CD8-positive, alpha-beta memory T cell (primary cell): ENCODE data around the gene SLC2A6. TPM values are rescaled to one million over a fixed set of nuclear protein-coding genes. Genes with fewer than 3 reads are reported as not detected.

Experiments
- CTCF ChIA-PET: fragments of 350-600 bp; sonication (Branson Sonifier 250); formaldehyde crosslinking; loops from one replicate; lab custom pipeline; 2021; ENCODE audit warnings: antibody characterized with exemption; lab: Charles Lee
- POLR2A ChIA-PET: fragments of 350-600 bp; sonication (Branson Sonifier 250); formaldehyde crosslinking; loops from one replicate; lab custom pipeline; 2021; ENCODE audit warnings: antibody characterized with exemption; lab: Charles Lee
- DNase-seq, 5 donors: peaks; one replicate each; pipeline versions ENCODE4 v3.0.0 to v3.0.0-alpha.2; 2020 to 2022; ENCODE audit warnings: mixed read lengths in 1 of 5
- H3K27ac ChIP-seq: one replicate; pipeline ENCODE4 v1.7.0; 2013; ENCODE audit warnings: low read depth, mild to moderate bottlenecking, low read length, moderate library complexity
- H3K27me3 ChIP-seq: 2 replicates; pipeline ENCODE4 v1.7.0; 2013; ENCODE audit warnings: low read length, mild to moderate bottlenecking; ENCODE audit not compliant: insufficient read depth, poor library complexity, severe bottlenecking
- H3K36me3 ChIP-seq: 2 replicates; pipeline ENCODE4 v1.7.0; 2013; ENCODE audit warnings: mild to moderate bottlenecking, low read length, moderate library complexity; ENCODE audit not compliant: insufficient read depth
- H3K4me1 ChIP-seq: 2 replicates; pipeline ENCODE4 v1.7.0; 2013; ENCODE audit warnings: mild to moderate bottlenecking, low read length, moderate library complexity; ENCODE audit not compliant: insufficient read depth
- H3K4me3 ChIP-seq: 2 replicates; pipeline ENCODE4 v1.7.0; 2013; ENCODE audit warnings: mild to moderate bottlenecking, low read length
- H3K9me3 ChIP-seq: 2 replicates; pipeline ENCODE4 v1.7.0; 2013; ENCODE audit warnings: mild to moderate bottlenecking, low read length
- H3K27ac Mint-ChIP-seq, 8 donors: one replicate each; pipeline ENCODE4 v1.8.0; 2020 to 2021; ENCODE audit warnings: mixed read lengths in 8 of 8, mild to moderate bottlenecking in 6 of 8, inconsistent platforms in 3 of 8, moderate library complexity in 3 of 8
- H3K27me3 Mint-ChIP-seq, 2 donors: one replicate each; pipeline ENCODE4 v1.8.0; 2020 to 2021; ENCODE audit warnings: mixed read lengths in 2 of 2, mild to moderate bottlenecking in 1 of 2, moderate library complexity in 1 of 2
- H3K36me3 Mint-ChIP-seq, 3 donors: one replicate each; pipeline ENCODE4 v1.8.0; 2020 to 2021; ENCODE audit warnings: mixed read lengths in 3 of 3, inconsistent platforms in 1 of 3, mild to moderate bottlenecking in 1 of 3
- H3K4me1 Mint-ChIP-seq, 3 donors: one replicate each; pipeline ENCODE4 v1.8.0; 2020 to 2021; ENCODE audit warnings: mixed read lengths in 3 of 3, inconsistent platforms in 1 of 3, mild to moderate bottlenecking in 1 of 3
- H3K4me3 Mint-ChIP-seq, 7 donors: one replicate each; pipeline ENCODE4 v1.8.0; 2020 to 2021; ENCODE audit warnings: mixed read lengths in 7 of 7, mild to moderate bottlenecking in 6 of 7, moderate library complexity in 4 of 7, inconsistent platforms in 2 of 7
- H3K9me3 Mint-ChIP-seq, 5 donors: one replicate each; pipeline ENCODE4 v1.8.0; 2020 to 2022; ENCODE audit warnings: mixed read lengths in 5 of 5, mild to moderate bottlenecking in 3 of 5, moderate library complexity in 2 of 5, inconsistent platforms in 1 of 5
- polyA plus RNA-seq: library from polyadenylated mRNA; unstranded; fragments of 300-500 nt; fragmentation: Illumina TruSeq; gene quantifications from one replicate; pipeline ENCODE4 v1.2.3, GENCODE V29; 2021
- total RNA-seq, 2 experiments: library from RNA; stranded (reverse); gene quantifications; one replicate each; pipeline ENCODE4 v1.2.3, GENCODE V29; 2021

The SLC2A6 gene
- total and polyA plus RNA-seq, 3 experiments from 2014 or later, result 4.0 to 16.3 (median 15.5) TPM

DNA sequence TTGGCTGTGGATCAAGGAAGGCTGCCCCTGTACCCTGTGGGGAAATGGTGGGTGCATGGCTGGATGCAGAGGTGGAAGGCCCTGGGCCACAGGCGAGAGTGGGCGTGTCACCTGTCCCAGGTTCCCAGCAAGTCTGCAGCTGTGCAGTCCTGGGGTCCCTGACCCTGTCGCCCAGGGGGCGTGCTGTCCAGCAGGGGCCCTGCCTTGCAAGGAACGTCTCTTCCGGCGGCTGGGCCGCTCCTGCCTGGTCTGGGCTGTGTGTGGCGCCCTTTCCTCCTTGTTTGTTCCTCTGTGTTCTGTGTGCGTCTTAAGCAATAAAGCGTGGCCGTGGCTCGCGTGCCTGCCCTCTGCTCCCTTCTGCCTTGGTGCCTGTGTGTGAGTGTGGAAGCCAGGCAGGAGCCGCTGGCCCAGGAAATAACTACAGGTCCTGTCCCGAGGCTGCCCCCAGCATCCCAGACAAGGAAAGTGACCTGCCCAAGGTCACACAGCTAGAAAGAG lies 8.4 kb downstream of the SLC2A6 start:
- H3K4me1 Mint-ChIP-seq, result peaks cover 0 to 3% (median 0%) of the 10 kb centered on the region in 3 donors
- no peak overlapping the region for H3K4me3 ChIP-seq
- H3K4me3 Mint-ChIP-seq, result no peak overlapping the region
- no peaks in the 10 kb centered on the region for H3K27me3 ChIP-seq
- no peak overlapping the region for H3K27ac Mint-ChIP-seq
- DNase-seq, result no peak
- ChIA-PET POLR2A (no interaction called here), CTCF (no interaction called here)
- H3K9me3 Mint-ChIP-seq, result no peaks in the 10 kb centered on the region
- H3K36me3 Mint-ChIP-seq, result peaks cover 0 to 8% (median 0%) of the 10 kb centered on the region in 3 donors
- H3K4me1 ChIP-seq, result no peaks in the 10 kb centered on the region
- H3K27me3 Mint-ChIP-seq, result no peaks in the 10 kb centered on the region
- no peak overlapping the region for H3K27ac ChIP-seq
- H3K9me3 ChIP-seq, result no peaks in the 10 kb centered on the region
- H3K36me3 ChIP-seq, result no peaks in the 10 kb centered on the region

DNA sequence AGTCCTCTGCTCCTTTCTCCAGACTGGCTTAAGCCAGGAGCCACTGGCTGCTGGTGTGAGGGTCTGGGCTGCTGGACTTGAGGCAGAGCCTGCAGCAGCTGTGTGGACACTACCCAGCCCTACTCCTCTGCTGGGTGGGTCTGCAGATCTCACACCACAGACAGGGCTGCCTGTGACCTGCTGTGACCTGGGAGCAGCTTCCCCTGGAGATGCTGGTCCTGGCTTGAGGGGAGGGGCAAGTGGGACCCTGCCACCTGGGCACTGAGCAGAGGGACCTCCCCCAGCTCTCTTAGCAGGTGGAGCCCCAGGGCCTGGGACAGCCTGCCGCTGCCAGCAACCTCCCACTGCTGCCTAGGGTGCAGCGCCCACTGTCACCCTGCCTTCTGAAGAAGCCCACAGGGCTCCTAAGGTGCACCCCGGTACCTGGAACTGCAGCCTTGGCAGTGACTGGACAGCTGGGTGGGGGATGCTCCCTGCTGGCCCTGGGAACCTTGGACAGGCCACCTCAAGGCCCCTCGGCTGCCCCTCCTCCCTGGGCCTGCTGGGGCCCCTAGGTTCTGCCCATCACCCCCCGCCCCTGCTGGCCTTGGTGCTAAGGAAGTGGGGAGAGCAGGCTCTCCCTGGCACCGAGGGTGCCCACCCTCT lies 10.0 kb downstream of the SLC2A6 start:
- Mint-ChIP-seq H3K4me3 (no peak overlapping the region), H3K36me3 (peaks cover 0 to 5% (median 0%) of the 10 kb centered on the region in 3 donors), H3K27ac (no peak overlapping the region), H3K9me3 (no peaks in the 10 kb centered on the region), H3K4me1 (no peaks in the 10 kb centered on the region), H3K27me3 (no peaks in the 10 kb centered on the region)
- H3K4me1 ChIP-seq, result no peaks in the 10 kb centered on the region
- no peaks in the 10 kb centered on the region for H3K9me3 ChIP-seq
- ChIA-PET CTCF (no interaction called here), POLR2A (no interaction called here)
- no peak overlapping the region for H3K27ac ChIP-seq
- no peak for DNase-seq
- no peaks in the 10 kb centered on the region for H3K27me3 ChIP-seq
- no peak overlapping the region for H3K4me3 ChIP-seq
- no peaks in the 10 kb centered on the region for H3K36me3 ChIP-seq

DNA sequence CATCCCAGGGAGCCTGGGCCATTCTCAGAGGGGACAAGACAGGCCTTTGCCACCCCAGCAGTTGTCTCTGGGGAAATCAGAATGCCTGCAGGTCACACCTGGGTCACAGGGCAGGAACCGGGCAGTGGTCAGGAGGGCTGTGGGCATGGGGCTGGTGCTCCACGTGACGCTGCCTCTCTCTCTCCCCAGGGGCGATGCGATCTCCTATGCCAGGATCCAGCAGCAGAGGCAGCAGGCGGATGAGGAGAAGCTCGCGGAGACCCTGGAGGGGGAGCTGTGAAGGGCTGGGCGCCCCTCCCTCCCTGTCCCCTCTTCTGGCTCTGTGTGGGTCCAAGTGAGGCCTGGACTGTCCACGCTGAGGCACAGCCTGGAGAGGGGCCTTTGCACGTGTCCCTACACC lies 10.5 kb downstream of the SLC2A6 start:
- Mint-ChIP-seq H3K27ac (no peak overlapping the region), H3K36me3 (peaks cover 0 to 5% (median 0%) of the 10 kb centered on the region in 3 donors), H3K4me1 (no peaks in the 10 kb centered on the region), H3K27me3 (no peaks in the 10 kb centered on the region), H3K9me3 (no peaks in the 10 kb centered on the region), H3K4me3 (no peak overlapping the region)
- H3K36me3 ChIP-seq, result no peaks in the 10 kb centered on the region
- ChIA-PET CTCF (interaction anchor here (0.9 kb wide), 1 partner anchor 9 kb away, joined by 3 read pairs; the partner anchor contains the start of gene CACFD1), POLR2A (no interaction called here)
- no peak overlapping the region for H3K27ac ChIP-seq
- H3K9me3 ChIP-seq, result no peaks in the 10 kb centered on the region
- no peak overlapping the region for H3K4me3 ChIP-seq
- no peaks in the 10 kb centered on the region for H3K4me1 ChIP-seq
- no peak for DNase-seq
- H3K27me3 ChIP-seq, result no peaks in the 10 kb centered on the region

DNA sequence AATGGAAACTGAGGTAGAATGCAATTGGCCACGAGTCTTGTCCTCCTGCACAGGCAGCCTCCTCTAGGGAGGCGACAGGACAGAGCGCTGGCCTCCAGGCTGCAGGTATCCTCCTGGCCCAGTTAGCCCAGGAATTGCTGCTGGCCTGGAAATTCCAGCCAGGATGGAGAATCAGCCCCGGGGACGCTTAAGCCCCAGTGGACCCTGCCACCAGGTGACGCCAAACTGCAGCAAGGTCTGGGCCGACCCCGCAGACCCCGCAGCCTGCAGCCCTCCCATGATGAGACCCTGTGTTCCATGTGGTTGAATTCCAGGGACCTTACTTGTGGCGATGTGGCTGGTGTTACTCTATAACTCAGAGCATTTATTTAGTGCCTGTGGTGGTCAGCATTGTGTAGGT lies 11.8 kb downstream of the SLC2A6 start:
- Mint-ChIP-seq H3K4me1 (no peaks in the 10 kb centered on the region), H3K9me3 (no peaks in the 10 kb centered on the region), H3K27ac (no peak overlapping the region), H3K4me3 (no peak overlapping the region), H3K36me3 (peaks cover 0 to 3% (median 0%) of the 10 kb centered on the region in 3 donors), H3K27me3 (no peaks in the 10 kb centered on the region)
- CTCF ChIA-PET, result no interaction called here
- DNase-seq, result no peak
- Histone ChIP-seq H3K27me3 (no peaks in the 10 kb centered on the region), H3K9me3 (no peaks in the 10 kb centered on the region), H3K27ac (no peak overlapping the region), H3K36me3 (no peaks in the 10 kb centered on the region), H3K4me1 (no peaks in the 10 kb centered on the region), H3K4me3 (no peak overlapping the region)
- POLR2A ChIA-PET, result no interaction called here

DNA sequence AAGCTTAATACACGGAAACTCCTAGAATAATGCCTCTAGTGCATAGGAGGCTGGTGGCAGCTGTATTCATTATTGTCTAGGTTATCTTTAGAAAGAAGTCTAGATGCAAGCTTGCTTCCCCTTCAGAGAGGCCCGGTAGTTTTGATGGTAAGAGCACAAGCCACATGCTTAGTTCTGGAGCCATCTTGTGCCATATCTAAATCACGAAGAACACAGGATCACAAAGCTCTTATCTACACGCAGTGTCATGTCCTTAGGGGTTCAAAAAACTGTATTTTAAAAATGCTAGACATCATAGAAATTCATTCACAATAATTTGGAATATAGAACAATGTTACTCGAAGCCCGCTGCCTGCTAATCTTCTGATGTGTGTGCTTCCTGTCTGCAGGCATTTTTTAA lies 12.9 kb downstream of the SLC2A6 start:
- POLR2A ChIA-PET, result no interaction called here

DNA sequence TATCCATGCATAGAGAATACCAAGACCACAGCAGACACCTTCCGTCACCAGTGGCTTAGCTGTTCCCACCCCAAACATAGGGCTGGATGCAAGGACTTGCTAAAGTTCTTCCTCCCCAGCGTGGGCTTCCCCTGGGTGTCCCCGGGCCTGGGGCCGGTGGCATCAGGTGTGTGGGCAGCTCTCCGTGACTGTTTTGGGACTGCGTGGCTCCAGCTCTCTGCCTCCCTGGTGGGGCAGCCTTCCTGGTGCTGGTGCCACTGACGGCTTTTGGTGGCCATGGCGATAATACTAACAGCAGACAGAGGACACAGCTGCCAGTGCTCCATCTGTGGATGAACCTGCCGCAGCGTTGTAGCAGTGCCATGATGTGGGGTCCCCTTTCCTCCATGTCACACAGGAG lies 14.3 kb downstream of the SLC2A6 start:
- Histone ChIP-seq H3K9me3 (no peaks in the 10 kb centered on the region), H3K27me3 (no peaks in the 10 kb centered on the region), H3K27ac (no peak overlapping the region), H3K36me3 (no peaks in the 10 kb centered on the region), H3K4me1 (peaks cover 4% of the 10 kb centered on the region), H3K4me3 (no peak overlapping the region)
- Mint-ChIP-seq H3K4me1 (peaks cover 0 to 17% (median 2%) of the 10 kb centered on the region in 3 donors), H3K4me3 (no peak overlapping the region), H3K27ac (peak overlapping the region in 1 of 8 donors; percentile 81), H3K36me3 (peaks cover 0 to 3% (median 0%) of the 10 kb centered on the region in 3 donors), H3K9me3 (no peaks in the 10 kb centered on the region), H3K27me3 (no peaks in the 10 kb centered on the region)
- ChIA-PET CTCF (no interaction called here), POLR2A (no interaction called here)
- DNase-seq, result no peak

More for the DNA sequence above, 12.9 kb downstream of the SLC2A6 start:
- Histone ChIP-seq H3K27ac (no peak overlapping the region), H3K9me3 (no peaks in the 10 kb centered on the region), H3K4me1 (no peaks in the 10 kb centered on the region), H3K4me3 (no peak overlapping the region), H3K36me3 (no peaks in the 10 kb centered on the region), H3K27me3 (no peaks in the 10 kb centered on the region)
- Mint-ChIP-seq H3K4me3 (no peak overlapping the region), H3K27ac (peak overlapping the region in 2 of 8 donors; percentile 4 to 13), H3K36me3 (no peaks in the 10 kb centered on the region), H3K4me1 (peaks cover 0 to 7% (median 0%) of the 10 kb centered on the region in 3 donors), H3K27me3 (no peaks in the 10 kb centered on the region), H3K9me3 (no peaks in the 10 kb centered on the region)
- no peak for DNase-seq
- CTCF ChIA-PET, result no interaction called here

DNA sequence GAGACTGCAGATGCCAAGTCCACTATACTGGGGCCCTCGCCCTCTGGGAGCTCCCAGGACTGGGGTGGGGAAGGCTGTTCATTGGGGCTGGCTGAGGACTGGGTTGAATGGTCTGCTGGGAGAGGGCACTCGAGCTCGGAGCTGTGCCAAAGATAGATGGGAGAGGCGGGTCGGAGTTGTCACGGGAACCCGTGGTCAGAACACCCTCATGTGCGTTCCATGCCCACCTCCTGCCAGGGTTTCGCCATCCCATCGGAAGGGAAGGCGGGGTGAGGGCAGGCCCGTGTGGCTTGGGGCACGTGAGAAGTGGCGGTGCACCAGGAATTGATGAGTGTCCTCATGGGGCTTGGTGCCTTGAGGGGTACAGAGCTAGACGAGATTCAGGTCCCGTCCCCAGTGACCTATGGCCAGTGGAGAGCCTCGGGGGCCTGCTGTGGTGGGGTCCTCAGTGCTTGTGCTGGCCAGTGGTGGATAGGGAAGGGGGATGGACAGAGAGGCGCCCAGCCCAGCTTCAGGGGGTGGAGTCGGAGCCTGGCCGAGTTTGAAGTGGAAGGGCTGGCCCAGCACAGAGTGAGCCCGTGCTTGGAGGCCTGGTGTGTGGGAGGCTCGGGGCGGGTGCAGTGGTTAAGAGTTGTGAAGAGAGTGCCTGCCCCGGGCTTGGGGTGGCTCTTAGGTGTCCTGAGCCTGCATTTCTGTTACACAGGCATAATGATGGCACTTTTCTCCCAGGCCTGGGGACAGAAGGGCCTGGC lies 14.9 kb downstream of the SLC2A6 start:
- POLR2A ChIA-PET, result no interaction called here

DNA sequence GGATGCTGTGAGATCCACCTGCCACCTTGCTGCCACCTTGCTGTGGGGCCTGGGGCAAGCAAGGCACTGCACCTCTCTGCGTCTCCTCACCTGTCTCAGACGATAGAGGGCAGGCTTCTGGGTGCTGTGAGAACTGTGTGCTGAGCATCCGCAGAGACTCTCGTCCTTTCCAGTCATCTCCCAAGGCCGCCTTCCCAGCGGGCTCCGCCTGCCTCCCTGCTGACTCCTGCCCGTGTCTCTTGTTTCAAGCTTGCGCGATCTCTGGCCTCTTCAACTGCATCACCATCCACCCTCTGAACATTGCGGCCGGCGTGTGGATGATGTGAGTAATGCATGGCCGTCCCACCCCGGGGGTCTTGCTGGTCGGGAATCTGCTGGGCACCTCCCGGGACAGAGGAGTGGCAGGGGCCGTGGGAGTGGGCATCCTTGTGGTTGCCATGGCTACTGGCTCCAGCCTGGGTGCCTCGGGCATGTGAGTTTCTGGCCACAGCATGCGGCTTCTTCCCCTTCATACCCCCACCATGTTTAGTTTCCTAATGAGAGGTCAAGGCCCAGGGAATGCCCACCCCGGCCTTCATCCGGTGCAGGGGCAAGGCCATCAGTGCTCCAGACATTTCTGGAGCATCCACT lies 15.6 kb downstream of the SLC2A6 start:
- H3K27ac ChIP-seq, result no peak overlapping the region
- CTCF ChIA-PET, result no interaction called here
- no peak for DNase-seq
- POLR2A ChIA-PET, result no interaction called here
- Mint-ChIP-seq H3K27ac (peak overlapping the region in 4 of 8 donors; percentile 17 to 94 (median 66)), H3K27me3 (peaks cover 0 to under 1% of the 10 kb centered on the region in 2 donors), H3K4me3 (peak overlapping the region in 1 of 7 donors; percentile 30), H3K9me3 (no peaks in the 10 kb centered on the region), H3K4me1 (peaks cover 0 to 26% (median 5%) of the 10 kb centered on the region in 3 donors), H3K36me3 (peaks cover 0 to 4% (median 0%) of the 10 kb centered on the region in 3 donors)
- no peaks in the 10 kb centered on the region for H3K9me3 ChIP-seq
- peaks cover 13% of the 10 kb centered on the region for H3K4me1 ChIP-seq
- no peak overlapping the region for H3K4me3 ChIP-seq
- H3K27me3 ChIP-seq, result no peaks in the 10 kb centered on the region
- no peaks in the 10 kb centered on the region for H3K36me3 ChIP-seq

More for the DNA sequence above, 14.9 kb downstream of the SLC2A6 start:
- CTCF ChIA-PET, result no interaction called here
- Histone ChIP-seq H3K4me3 (no peak overlapping the region), H3K36me3 (no peaks in the 10 kb centered on the region), H3K27me3 (no peaks in the 10 kb centered on the region), H3K4me1 (peaks cover 8% of the 10 kb centered on the region), H3K27ac (no peak overlapping the region), H3K9me3 (no peaks in the 10 kb centered on the region)
- Mint-ChIP-seq H3K4me1 (peaks cover 0 to 22% (median 5%) of the 10 kb centered on the region in 3 donors), H3K36me3 (peaks cover 0 to 4% (median 0%) of the 10 kb centered on the region in 3 donors), H3K27me3 (no peaks in the 10 kb centered on the region), H3K9me3 (no peaks in the 10 kb centered on the region), H3K27ac (peak overlapping the region in 2 of 8 donors; percentile 21 to 77), H3K4me3 (peak overlapping the region in 1 of 7 donors; percentile 77)
- DNase-seq, result no peak
